Osteoblast (primary cell): ENCODE measurements around the gene RAB11A. TPM values are rescaled to one million over a fixed set of nuclear protein-coding genes. Genes with fewer than 3 reads are reported as not detected.

Source experiments
- DNase-seq: peaks from one replicate; pipeline ENCODE4 v3.0.0; 2011; ENCODE audit warnings: low spot score, mixed read lengths; ENCODE audit not compliant: insufficient read length; ENCODE audit errors: missing footprints
- H2AFZ ChIP-seq: 2 replicates; pipeline ENCODE4 v1.6.0; 2011; ENCODE audit warnings: mild to moderate bottlenecking, low read length
- H3K27ac ChIP-seq: 2 replicates; pipeline ENCODE4 v1.5.1; 2011; ENCODE audit warnings: mild to moderate bottlenecking, low read depth, low read length, moderate library complexity
- H3K27me3 ChIP-seq: 2 replicates; pipeline ENCODE4 v1.6.0; 2012; ENCODE audit warnings: mild to moderate bottlenecking, control low read depth, inconsistent platforms, low read length, moderate library complexity; ENCODE audit not compliant: insufficient read depth
- H3K36me3 ChIP-seq: 2 replicates; pipeline ENCODE4 v1.5.1; 2011; ENCODE audit warnings: mild to moderate bottlenecking, low read length, control low read depth, moderate library complexity; ENCODE audit not compliant: insufficient read depth
- H3K4me1 ChIP-seq: 2 replicates; pipeline ENCODE4 v1.5.1; 2011; ENCODE audit warnings: mild to moderate bottlenecking, low read length, control low read depth, moderate library complexity; ENCODE audit not compliant: insufficient read depth
- H3K4me2 ChIP-seq: 2 replicates; pipeline ENCODE4 v1.6.0; 2011; ENCODE audit warnings: mild to moderate bottlenecking, low read length; ENCODE audit not compliant: insufficient read depth
- H3K4me3 ChIP-seq: fragments of 200-600 bp; sonication (generic); 3 replicates; pipeline ENCODE4 v1.5.1; 2012; ENCODE audit warnings: mild to moderate bottlenecking, low read length, inconsistent platforms; ENCODE audit not compliant: insufficient read depth
- H3K79me2 ChIP-seq: 2 replicates; pipeline ENCODE4 v1.6.0; 2012; ENCODE audit warnings: mild to moderate bottlenecking, low read length, control low read depth, inconsistent platforms; ENCODE audit not compliant: insufficient read depth
- H3K9me3 ChIP-seq: 2 replicates; pipeline ENCODE4 v1.5.1; 2011; ENCODE audit warnings: low read depth, low read length, control low read depth
- H4K20me1 ChIP-seq: 2 replicates; pipeline ENCODE4 v1.6.0; 2012; ENCODE audit warnings: mild to moderate bottlenecking, low read length, control low read depth; ENCODE audit not compliant: insufficient read depth
- CTCF ChIP-seq: IDR thresholded peaks from 2 replicates; pipeline ENCODE4 v1.5.1; 2011; ENCODE audit warnings: mild to moderate bottlenecking, low read depth, low read length, moderate library complexity; ENCODE audit errors: extremely low read depth
- total RNA-seq: library from RNA; depleted of rRNA; stranded (reverse); fragments of >200 nt; gene quantifications from 2 replicates; pipeline ENCODE4 v1.2.3, GENCODE V29; 2012

The RAB11A gene
- total RNA-seq, 1 donor = 68.0 TPM

- no peak overlapping the region for H3K27ac ChIP-seq
- peaks cover 25% of the 10 kb centered on the region for H3K36me3 ChIP-seq
- H3K4me3 ChIP-seq = no peak overlapping the region
- no peak overlapping the region for H3K4me2 ChIP-seq
- peaks cover 14% of the 10 kb centered on the region for H4K20me1 ChIP-seq
- no peaks in the 10 kb centered on the region for H3K27me3 ChIP-seq
- no peak overlapping the region for H2AFZ ChIP-seq
- no peaks in the 10 kb centered on the region for H3K79me2 ChIP-seq
- H3K4me1 ChIP-seq = no peaks in the 10 kb centered on the region
- no peak for DNase-seq
- TF ChIP-seq CTCF = no peak
- no peaks in the 10 kb centered on the region for H3K9me3 ChIP-seq
These were observed 35.0 kb downstream of the RAB11A start for GRCh38 chr15:65904301-65904700.

- no peak for DNase-seq
- no peak for TF ChIP-seq CTCF
- no peak overlapping the region for H3K4me2 ChIP-seq
These were observed 37.1 kb downstream of the RAB11A start for GRCh38 chr15:65906396-65906795.

GRCh38 chr15:65907661-65908060, 38.4 kb downstream of the RAB11A start:
- no peak overlapping the region for H3K4me3 ChIP-seq
- H3K36me3 ChIP-seq = peaks cover 18% of the 10 kb centered on the region
- peaks cover 12% of the 10 kb centered on the region for H4K20me1 ChIP-seq
- H3K9me3 ChIP-seq = no peaks in the 10 kb centered on the region
- H3K4me1 ChIP-seq = no peaks in the 10 kb centered on the region
- H2AFZ ChIP-seq = no peak overlapping the region
- TF ChIP-seq CTCF = no peak
- no peaks in the 10 kb centered on the region for H3K79me2 ChIP-seq
- no peaks in the 10 kb centered on the region for H3K27me3 ChIP-seq
- no peak overlapping the region for H3K4me2 ChIP-seq
- DNase-seq = no peak
- no peak overlapping the region for H3K27ac ChIP-seq

More at GRCh38 chr15:65906396-65906795, 37.1 kb downstream of the RAB11A start:
- H3K4me3 ChIP-seq = no peak overlapping the region
- peaks cover 12% of the 10 kb centered on the region for H4K20me1 ChIP-seq
- H3K9me3 ChIP-seq = no peaks in the 10 kb centered on the region
- no peaks in the 10 kb centered on the region for H3K4me1 ChIP-seq
- H2AFZ ChIP-seq = no peak overlapping the region
- H3K27me3 ChIP-seq = no peaks in the 10 kb centered on the region
- H3K36me3 ChIP-seq = peaks cover 18% of the 10 kb centered on the region
- H3K27ac ChIP-seq = no peak overlapping the region
- no peaks in the 10 kb centered on the region for H3K79me2 ChIP-seq

GRCh38 chr15:65908876-65909275, 39.6 kb downstream of the RAB11A start:
- TF ChIP-seq CTCF = no peak
- peaks cover 15% of the 10 kb centered on the region for H4K20me1 ChIP-seq

More at GRCh38 chr15:65908876-65909275, 39.6 kb downstream of the RAB11A start:
- Histone ChIP-seq H3K27me3 (no peaks in the 10 kb centered on the region), H3K79me2 (no peaks in the 10 kb centered on the region), H3K36me3 (peaks cover 18% of the 10 kb centered on the region), H2AFZ (no peak overlapping the region), H3K9me3 (no peaks in the 10 kb centered on the region), H3K4me3 (no peak overlapping the region), H3K4me2 (no peak overlapping the region), H3K27ac (no peak overlapping the region), H3K4me1 (no peaks in the 10 kb centered on the region)
- no peak for DNase-seq
